Hematopoietic multipotent progenitor cell treated with erythropoietin and hydrocortisone succinate and interleukin-3 and kit ligand, for 17 days (in vitro differentiated cells): ENCODE results near the gene ANKH.
"Not testable (repeated sequence)": the region's sequence is repeated elsewhere in the genome, so short reads cannot be mapped to it uniquely, and the experiment has no call there.

ENCODE experiments used
- DNase-seq: peaks from one replicate; pipeline ENCODE4 v3.0.0-alpha.2; 2015; ENCODE audit warnings: low spot score

Gene ANKH

GRCh38 chr5:14871214-14872069 is at the start of gene ANKH:
ANKH (minus strand) TSS chr5:14871778; CDS start chr5:14871447, 331 bp downstream.
- DNase-seq: peak; percentile 74

DNA sequence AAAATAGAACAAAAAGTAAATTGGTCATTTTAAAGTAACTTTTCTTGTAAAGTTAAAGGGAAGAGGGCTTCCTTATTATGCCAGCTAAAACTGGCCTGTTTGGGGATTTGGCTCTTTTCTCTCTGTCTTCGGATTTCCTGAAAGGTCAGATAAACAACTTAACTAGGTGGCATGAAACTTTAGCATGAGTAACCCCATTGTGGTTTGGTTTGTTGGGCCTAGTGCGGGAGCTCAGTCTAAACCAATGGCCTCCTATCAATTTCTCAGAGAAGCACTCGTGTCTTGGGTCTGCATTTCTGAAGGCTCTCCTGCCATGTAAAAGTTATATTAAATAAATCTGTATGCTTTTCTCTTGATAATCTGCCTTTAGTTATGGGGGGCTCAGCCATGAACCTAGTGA is 48.5 kb upstream of the ANKH start:
- no peak for DNase-seq

DNA sequence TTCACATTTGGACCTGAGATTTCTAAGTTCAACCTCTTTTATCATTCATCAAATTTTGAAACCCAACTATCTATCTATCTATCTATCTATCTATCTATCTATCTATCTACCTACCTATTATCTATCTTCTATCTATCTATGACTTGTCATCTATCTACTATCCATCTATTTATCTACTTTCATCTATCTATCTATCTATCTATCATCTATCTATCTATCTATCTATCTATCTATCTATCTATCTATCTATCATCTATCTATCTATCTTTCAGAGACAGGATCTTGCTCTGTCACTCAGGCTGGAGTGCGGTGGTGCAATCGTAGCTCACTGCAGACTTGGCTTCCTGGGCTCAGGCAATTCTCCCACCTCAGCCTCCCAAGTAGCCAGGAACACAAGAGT is 47.5 kb upstream of the ANKH start:
- not testable (repeated sequence) for DNase-seq

GRCh38 chr5:14917719-14918118 is 46.1 kb upstream of the ANKH start:
- no peak for DNase-seq

GRCh38 chr5:14915291-14915952 is 43.8 kb upstream of the ANKH start:
- DNase-seq: no peak

GRCh38 chr5:14914623-14915260 is 43.2 kb upstream of the ANKH start:
- no peak for DNase-seq

GRCh38 chr5:14914193-14914592 is 42.6 kb upstream of the ANKH start:
- DNase-seq: no peak

DNA sequence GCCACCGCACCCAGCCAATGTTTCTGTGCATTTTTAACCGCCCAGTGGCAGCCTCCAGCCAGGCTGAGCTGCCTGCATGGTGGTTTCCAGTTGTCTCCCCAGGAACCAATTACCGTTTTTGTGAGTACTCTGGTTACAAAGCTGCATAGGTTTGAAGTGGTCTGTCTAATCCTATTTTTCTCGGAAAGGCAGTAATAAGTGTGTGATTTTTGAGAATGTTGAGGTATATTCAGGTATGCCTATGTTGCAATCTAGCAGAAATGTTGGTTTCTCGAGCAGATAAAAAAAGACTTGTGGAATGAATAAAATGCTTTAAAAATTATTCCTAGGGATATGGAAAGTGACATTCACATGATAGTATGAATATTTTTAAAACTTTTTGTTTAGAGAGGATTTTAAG is 41.5 kb upstream of the ANKH start:
- DNase-seq: no peak

DNA sequence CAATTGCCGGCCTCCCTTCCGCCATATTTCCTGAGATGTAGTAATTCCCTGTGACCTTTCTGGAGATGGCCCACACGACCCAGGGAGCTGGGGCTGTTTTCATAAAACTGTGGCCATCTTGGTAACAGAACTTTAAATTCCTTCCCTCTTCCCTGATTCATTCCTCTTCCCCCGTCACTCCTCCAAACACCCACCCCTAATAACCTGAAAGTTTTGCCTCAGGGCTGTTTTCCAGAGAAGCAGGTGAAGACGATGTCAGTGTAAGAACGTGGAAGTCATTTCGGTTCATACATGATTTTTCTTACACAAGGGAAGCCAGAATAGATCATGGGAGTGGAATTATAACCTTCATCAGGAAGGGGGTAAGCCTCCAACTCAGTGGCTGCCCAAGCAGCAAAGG is 40.6 kb upstream of the ANKH start:
- no peak for DNase-seq

DNA sequence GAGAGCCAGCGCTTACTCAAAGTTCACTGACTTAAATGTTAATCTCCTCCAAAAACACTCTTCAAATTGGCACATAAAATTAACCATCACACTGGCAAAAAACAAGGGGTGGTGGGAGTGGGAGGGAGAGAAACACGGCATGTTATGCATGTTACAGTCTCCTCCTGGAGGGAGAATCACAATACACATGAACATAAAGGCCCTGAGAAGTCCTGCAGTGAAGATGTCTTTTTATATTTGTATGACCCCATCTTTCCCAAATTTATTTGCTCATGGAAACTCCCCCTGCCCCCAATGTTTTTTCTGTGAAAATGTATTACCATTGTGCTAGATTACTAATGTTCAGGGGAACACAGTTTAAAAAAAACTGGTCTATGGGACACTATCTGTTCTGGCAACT is 37.8 kb upstream of the ANKH start:
- no peak for DNase-seq

- DNase-seq: no peak
Observed at GRCh38 chr5:14908172-14908571, 36.6 kb upstream of the ANKH start.

GRCh38 chr5:14906628-14907027 is 35.0 kb upstream of the ANKH start:
- no peak for DNase-seq

GRCh38 chr5:14902826-14903560 is 31.4 kb upstream of the ANKH start:
- no peak for DNase-seq

- DNase-seq: no peak
Observed at GRCh38 chr5:14901462-14902051, 30.0 kb upstream of the ANKH start.

DNA sequence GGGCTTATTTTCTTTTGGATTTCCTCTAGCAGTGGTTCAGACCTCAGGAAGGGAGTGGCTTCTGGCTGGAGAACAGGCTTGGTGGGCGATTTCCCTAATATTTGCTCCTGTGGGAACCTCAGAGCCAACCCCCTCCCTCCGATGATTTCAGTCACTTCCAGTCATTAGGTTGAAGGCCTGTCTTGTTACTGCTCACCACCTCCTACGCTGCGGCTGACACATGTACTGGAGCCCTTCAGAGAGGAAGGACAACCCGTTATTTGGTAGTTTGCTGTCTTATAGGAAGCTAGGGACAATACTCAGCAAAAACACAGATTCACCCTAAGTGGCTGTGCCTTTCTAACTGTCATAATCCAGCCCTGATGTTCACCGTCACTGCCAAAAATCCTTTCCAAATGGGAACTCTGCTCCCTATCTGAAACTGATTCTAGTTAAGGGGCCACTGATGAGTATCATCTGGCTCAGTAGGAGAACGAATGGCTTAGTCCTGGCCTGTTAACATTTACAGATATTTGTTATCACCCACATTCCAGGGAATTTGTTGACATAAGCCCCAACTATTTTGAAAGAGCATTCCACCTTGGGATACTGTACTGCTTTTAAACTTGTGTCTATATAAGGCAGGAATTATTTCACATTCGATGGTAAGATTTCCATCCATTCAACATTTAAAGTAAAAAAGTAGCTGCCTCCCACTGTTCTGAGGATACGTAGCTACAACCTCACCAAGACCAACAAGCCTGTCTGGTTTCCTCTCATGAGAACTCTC is 29.3 kb upstream of the ANKH start:
- no peak for DNase-seq

DNA sequence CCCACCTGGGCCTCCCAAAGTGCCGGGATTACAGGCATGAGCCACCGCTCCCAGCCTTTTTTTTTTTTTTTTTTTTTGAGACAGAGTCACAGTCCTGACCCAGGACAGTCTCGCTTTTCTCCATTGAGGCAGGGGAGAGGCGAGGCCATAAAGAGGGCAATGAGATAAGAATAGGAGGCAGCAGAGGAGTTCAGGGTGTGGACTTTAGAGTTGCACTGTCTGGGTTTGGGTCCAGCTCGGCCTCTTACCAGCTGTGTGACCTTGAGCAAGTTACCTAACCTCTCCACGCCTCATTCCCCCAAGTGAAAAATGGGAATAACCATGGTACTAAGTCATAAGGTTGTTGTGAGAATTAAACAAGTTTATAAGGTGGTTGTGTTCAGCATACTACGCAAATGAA is 24.6 kb upstream of the ANKH start:
- DNase-seq: no peak

DNA sequence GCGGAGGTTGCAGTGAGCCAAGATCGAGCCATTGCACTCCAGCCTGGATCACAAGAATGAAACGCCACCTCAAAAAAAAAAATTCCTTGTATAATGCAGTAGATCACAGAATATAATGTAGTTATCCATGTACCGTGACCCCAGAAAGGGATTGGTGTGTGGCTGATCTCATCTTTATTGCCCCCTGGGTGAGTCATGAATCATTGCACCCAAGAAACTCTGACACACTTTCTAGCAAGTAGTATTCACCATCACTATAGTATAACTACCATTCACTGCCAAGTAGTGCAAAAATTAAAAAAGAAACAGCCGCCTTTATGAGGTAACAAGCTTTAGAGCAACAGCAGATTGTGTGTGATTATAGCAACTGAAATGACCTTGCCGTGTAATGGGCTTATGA is 23.7 kb upstream of the ANKH start:
- DNase-seq: no peak

GRCh38 chr5:14894748-14895147 is 23.2 kb upstream of the ANKH start:
- no peak for DNase-seq

- DNase-seq: no peak
Observed at GRCh38 chr5:14893381-14893780, 21.8 kb upstream of the ANKH start.

DNA sequence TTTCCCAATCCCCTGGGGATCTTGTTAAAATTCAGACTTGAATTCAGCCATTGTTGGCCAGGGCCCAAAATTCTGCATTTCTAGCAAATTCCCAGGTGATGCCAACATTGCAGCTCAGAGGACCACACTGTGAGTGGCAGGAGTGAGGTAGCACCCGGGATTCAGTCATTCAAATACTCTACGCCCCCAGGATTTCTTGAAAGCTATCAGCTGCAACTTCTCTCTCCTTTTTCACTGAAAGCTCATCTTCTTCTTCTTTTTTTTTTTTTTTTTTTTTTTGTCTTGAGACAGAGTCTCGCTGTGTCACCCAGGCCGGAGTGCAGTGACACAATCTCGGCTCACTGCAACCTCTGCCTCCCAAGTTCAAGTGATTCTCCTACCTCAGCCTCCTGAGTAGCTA is 19.3 kb upstream of the ANKH start:
- DNase-seq: no peak

DNA sequence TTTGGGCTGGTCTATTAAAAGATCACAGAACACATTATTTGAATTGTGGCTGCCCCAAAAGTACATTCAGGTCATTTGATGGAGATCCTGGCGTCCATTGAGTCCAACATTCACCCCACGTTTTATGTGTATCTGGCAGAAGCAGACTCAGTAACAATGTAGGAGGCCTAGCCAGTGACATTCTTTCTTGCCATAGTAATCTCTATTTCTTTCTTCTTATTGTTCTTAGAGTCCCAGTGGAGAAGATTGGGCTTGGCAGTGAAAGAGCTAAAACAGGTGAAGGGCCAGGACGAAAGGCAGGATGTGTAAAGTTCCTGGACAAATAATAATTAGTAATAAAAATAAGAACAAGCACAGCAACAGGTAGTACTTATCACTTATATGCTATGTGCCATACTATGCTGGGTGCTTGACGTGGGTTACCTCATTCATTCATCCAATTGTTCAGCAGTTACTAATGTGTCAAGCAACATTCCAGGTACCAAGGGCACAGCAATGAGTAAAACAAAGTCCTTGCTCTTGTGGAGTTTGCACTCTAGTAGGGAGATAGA is 12.6 kb upstream of the ANKH start:
- no peak for DNase-seq
